T-helper 2 cell (primary cell): ENCODE data around the gene NCOR2.

Source experiments
- DNase-seq, 5 experiments: peaks; one replicate each; pipeline versions ENCODE4 v3.0.0 to v3.0.0-alpha.2; 2012 to 2022

NCOR2 gene

GRCh38 chr12:124573839-124574786, 6.7 kb upstream of the NCOR2 start:
- no peak for DNase-seq

GRCh38 chr12:124571556-124571955, 4.1 kb upstream of the NCOR2 start:
- DNase-seq, result no peak

GRCh38 chr12:124570810-124571209, 3.4 kb upstream of the NCOR2 start:
- no peak for DNase-seq

- no peak for DNase-seq
Observed at GRCh38 chr12:124569375-124570148, 2.1 kb upstream of the NCOR2 start.

GRCh38 chr12:124568431-124569374, 1.3 kb upstream of the NCOR2 start:
- no peak for DNase-seq

GRCh38 chr12:124567673-124568373, 411 bp upstream of the NCOR2 start:
- DNase-seq, result peak; percentile 68 to 91 (median 76)

GRCh38 chr12:124566161-124566996, 1.0 kb downstream of the NCOR2 start:
- peak; percentile 43 to 64 (median 55) for DNase-seq

GRCh38 chr12:124565656-124566160, 1.7 kb downstream of the NCOR2 start:
- DNase-seq, result no peak

- DNase-seq, result peak in 1 of 5 experiments; percentile 11
Observed at GRCh38 chr12:124564971-124565491, 2.4 kb downstream of the NCOR2 start.

GRCh38 chr12:124564232-124564958, 3.0 kb downstream of the NCOR2 start:
- no peak for DNase-seq

GRCh38 chr12:124563809-124564208, 3.6 kb downstream of the NCOR2 start:
- DNase-seq, result no peak

- DNase-seq, result no peak
Observed at GRCh38 chr12:124563401-124563800, 4.0 kb downstream of the NCOR2 start.

GRCh38 chr12:124562796-124563181, 4.6 kb downstream of the NCOR2 start:
- no peak for DNase-seq

- no peak for DNase-seq
Observed at GRCh38 chr12:124562018-124562795, 5.2 kb downstream of the NCOR2 start.

- DNase-seq, result no peak
Observed at GRCh38 chr12:124561231-124561630, 6.2 kb downstream of the NCOR2 start.

- no peak for DNase-seq
Observed at GRCh38 chr12:124560146-124560890, 7.1 kb downstream of the NCOR2 start.

GRCh38 chr12:124559182-124560017, 8.0 kb downstream of the NCOR2 start:
- no peak for DNase-seq
